ENCODE measurements around the gene RALGAPA2. TPM values are rescaled to one million over a fixed set of nuclear protein-coding genes. Genes with fewer than 3 reads are reported as not detected.

Gene RALGAPA2
- total RNA-seq, 2 experiments from 2014 or later, result 21.2 to 21.9 TPM

DNA sequence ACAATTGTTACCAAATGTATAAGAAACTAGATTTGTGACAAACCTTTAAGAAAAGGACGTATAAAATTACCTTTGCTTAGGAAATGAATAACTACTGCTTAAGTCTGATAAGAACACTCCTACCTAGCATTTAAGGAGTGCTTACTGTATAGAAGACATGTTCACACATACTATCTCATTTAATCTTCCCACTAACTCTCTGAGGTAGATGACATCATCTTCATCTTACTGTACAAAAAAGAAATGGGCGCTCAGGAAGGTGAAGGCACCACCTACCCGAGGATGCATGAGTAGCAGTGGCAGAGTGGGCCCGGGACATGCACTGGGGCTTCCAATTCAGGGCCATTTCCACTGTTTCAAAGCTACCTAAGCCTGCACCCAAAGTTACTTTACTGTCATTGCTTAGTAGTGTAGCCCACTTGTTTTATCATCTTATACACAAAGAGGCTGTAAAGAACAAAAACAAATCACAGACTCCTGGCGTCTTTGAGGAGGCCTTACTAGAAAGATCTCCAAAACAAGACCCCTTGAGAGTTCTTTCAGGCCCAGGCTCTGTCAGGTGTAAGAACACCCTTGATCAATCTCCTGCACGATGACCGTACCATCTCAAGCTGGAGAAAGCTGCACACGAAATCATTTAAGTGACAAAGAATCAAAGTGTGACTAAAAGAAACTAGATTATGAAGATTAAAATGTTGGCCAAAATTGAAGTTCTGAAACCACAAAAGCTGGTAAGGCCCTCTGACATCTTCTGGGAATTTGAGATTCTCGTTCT, 216.5 kb downstream of the RALGAPA2 start:
- H3K9me3 ChIP-seq (ENCODE audit: control insufficient read depth in 1 of 2, insufficient read depth in 1 of 2, low read length in 2 of 2), result no peaks in the 10 kb centered on the region
- ChIA-PET CTCF (no interaction called here), POLR2A (no interaction called here)
- H3K4me3 ChIP-seq (ENCODE audit: low read length), result no peak overlapping the region
- TF ChIP-seq, protein P1, sequence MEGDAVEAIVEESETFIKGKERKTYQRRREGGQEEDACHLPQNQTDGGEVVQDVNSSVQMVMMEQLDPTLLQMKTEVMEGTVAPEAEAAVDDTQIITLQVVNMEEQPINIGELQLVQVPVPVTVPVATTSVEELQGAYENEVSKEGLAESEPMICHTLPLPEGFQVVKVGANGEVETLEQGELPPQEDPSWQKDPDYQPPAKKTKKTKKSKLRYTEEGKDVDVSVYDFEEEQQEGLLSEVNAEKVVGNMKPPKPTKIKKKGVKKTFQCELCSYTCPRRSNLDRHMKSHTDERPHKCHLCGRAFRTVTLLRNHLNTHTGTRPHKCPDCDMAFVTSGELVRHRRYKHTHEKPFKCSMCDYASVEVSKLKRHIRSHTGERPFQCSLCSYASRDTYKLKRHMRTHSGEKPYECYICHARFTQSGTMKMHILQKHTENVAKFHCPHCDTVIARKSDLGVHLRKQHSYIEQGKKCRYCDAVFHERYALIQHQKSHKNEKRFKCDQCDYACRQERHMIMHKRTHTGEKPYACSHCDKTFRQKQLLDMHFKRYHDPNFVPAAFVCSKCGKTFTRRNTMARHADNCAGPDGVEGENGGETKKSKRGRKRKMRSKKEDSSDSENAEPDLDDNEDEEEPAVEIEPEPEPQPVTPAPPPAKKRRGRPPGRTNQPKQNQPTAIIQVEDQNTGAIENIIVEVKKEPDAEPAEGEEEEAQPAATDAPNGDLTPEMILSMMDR (IDR thresholded peaks at IDR 0.05), result no peak
- Mint-ChIP-seq H3K4me3 (no peak overlapping the region), H3K27me3 (no peaks in the 10 kb centered on the region), H3K27ac (no peak overlapping the region), H3K4me1 (ENCODE audit: low read depth) (no peaks in the 10 kb centered on the region), H3K9me3 (no peaks in the 10 kb centered on the region), H3K36me3 (ENCODE audit: low read depth) (peaks cover 89% of the 10 kb centered on the region)
- H3K27me3 ChIP-seq (ENCODE audit: control insufficient read depth in 1 of 2, insufficient read depth in 2 of 2, low read length in 2 of 2), result no peaks in the 10 kb centered on the region
- intact Hi-C loops (cut with DNase I, micrococcal nuclease), result no loop called here
- no peaks in the 10 kb centered on the region for H3K4me1 ChIP-seq (ENCODE audit: insufficient read depth, low read length)
- peaks cover 61% of the 10 kb centered on the region for H3K36me3 ChIP-seq (ENCODE audit: insufficient read depth, low read length)
- ATAC-seq (ENCODE audit: poor library complexity) (no peak), DNase-seq (no peak)
- H3K27ac ChIP-seq (ENCODE audit: low read depth in 1 of 2, low read length in 2 of 2), result no peak overlapping the region

DNA sequence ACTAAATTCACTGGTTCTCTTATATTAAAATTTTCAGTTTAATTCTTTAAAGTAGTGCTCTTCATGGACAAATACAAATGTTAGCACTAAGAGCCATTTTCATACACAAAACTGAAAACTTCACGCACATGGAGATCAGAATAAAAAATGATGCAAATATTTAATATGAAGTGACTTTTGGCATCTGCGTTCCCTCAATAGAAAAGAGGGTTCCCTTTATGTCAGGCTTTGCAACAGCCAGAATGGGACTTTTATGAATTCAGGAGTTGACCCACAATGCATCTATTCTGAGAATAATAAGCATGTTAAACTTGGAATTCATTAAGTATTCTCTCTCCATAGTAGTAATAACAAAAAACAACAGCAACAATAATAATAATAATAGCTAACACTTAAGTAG, 218.7 kb downstream of the RALGAPA2 start:
- DNase-seq, result no peak
- Mint-ChIP-seq H3K36me3 (ENCODE audit: low read depth) (peaks cover 92% of the 10 kb centered on the region), H3K4me3 (no peak overlapping the region), H3K9me3 (no peaks in the 10 kb centered on the region), H3K4me1 (ENCODE audit: low read depth) (no peaks in the 10 kb centered on the region), H3K27ac (no peak overlapping the region), H3K27me3 (no peaks in the 10 kb centered on the region)
- H3K9me3 ChIP-seq (ENCODE audit: control insufficient read depth in 1 of 2, insufficient read depth in 1 of 2, low read length in 2 of 2), result no peaks in the 10 kb centered on the region
- TF ChIP-seq, protein P1 (IDR thresholded peaks at IDR 0.05), result no peak
- no peaks in the 10 kb centered on the region for H3K4me1 ChIP-seq (ENCODE audit: insufficient read depth, low read length)
- no peak overlapping the region for H3K27ac ChIP-seq (ENCODE audit: low read depth in 1 of 2, low read length in 2 of 2)
- no peaks in the 10 kb centered on the region for H3K27me3 ChIP-seq (ENCODE audit: control insufficient read depth in 1 of 2, insufficient read depth in 2 of 2, low read length in 2 of 2)
- intact Hi-C loops (cut with DNase I, micrococcal nuclease), result no loop called here
- H3K4me3 ChIP-seq (ENCODE audit: low read length), result no peak overlapping the region
- CTCF ChIA-PET, result no interaction called here
- POLR2A ChIA-PET, result no interaction called here
- no peak for ATAC-seq (ENCODE audit: poor library complexity)
- peaks cover 47% of the 10 kb centered on the region for H3K36me3 ChIP-seq (ENCODE audit: insufficient read depth, low read length)

DNA sequence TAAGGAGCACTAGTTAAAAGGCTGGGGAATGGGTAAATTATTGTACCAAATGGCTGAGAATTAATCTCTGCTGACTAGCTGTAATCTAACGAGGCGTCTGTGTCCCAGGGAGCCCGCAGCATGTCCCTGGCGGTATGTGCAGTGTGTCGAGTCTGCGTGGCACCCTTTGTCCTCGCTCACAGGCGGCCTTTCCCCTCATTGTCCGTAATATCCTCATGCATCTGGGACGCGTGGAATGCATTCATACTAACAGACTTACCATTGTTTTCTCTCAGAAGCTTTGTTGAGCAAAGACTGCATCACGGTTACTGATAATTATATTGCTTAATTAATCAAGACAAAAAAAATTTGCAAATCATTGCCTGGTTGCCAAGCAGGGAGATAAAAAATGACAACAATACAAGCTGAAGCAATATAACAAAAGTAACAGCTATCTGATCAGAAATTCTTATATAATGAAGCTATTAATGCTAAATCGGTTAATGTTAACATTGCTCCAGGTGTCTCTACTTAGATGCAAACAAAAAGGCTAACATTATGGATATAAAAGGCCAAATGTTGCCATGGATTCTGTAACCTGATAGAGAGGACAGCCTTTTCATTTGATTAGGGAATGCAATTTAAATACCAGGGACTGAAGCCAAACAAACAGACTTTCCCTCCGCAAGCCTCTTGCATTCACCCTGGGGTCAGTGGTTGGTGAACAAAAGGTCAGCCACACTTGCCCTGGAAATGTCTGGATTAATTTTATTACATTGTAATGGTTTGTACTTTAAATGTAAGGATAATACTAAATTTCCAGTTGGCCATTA, 219.7 kb downstream of the RALGAPA2 start:
- no peak overlapping the region for H3K27ac Mint-ChIP-seq
- Histone ChIP-seq H3K4me1 (ENCODE audit: insufficient read depth, low read length) (no peaks in the 10 kb centered on the region), H3K36me3 (ENCODE audit: insufficient read depth, low read length) (peaks cover 46% of the 10 kb centered on the region), H3K27ac (ENCODE audit: low read depth in 1 of 2, low read length in 2 of 2) (no peak overlapping the region), H3K4me3 (ENCODE audit: low read length) (no peak overlapping the region), H3K9me3 (ENCODE audit: control insufficient read depth in 1 of 2, insufficient read depth in 1 of 2, low read length in 2 of 2) (no peaks in the 10 kb centered on the region), H3K27me3 (ENCODE audit: control insufficient read depth in 1 of 2, insufficient read depth in 2 of 2, low read length in 2 of 2) (no peaks in the 10 kb centered on the region)
- no peaks in the 10 kb centered on the region for H3K4me1 Mint-ChIP-seq (ENCODE audit: low read depth)
- TF ChIP-seq, protein P1 (IDR thresholded peaks at IDR 0.05), result no peak
- POLR2A ChIA-PET, result no interaction called here
- ATAC-seq (ENCODE audit: poor library complexity) (no peak), DNase-seq (no peak)
- no peaks in the 10 kb centered on the region for H3K27me3 Mint-ChIP-seq
- H3K4me3 Mint-ChIP-seq, result no peak overlapping the region
- no peaks in the 10 kb centered on the region for H3K9me3 Mint-ChIP-seq
- peaks cover 91% of the 10 kb centered on the region for H3K36me3 Mint-ChIP-seq (ENCODE audit: low read depth)
- CTCF ChIA-PET, result no interaction called here
- intact Hi-C loops (cut with DNase I, micrococcal nuclease), result no loop called here

All from CD4-positive, alpha-beta T cell (primary cell).